Hair follicular keratinocyte (primary cell): ENCODE measurements around the gene ODF4. TPM values are rescaled to one million over a fixed set of nuclear protein-coding genes. Genes with fewer than 3 reads are reported as not detected.

Experiments used
- total RNA-seq: library from RNA; depleted of rRNA; stranded (reverse); fragments of >200 nt; gene quantifications from 2 replicates; pipeline ENCODE4 v1.2.3, GENCODE V29; 2015

ODF4 gene
- total RNA-seq = not detected in 2 replicates

GRCh38 chr17:8339540-8339939 is at the start of gene ODF4:
Gene ODF4, plus strand, starts transcription at chr17:8339840. Its CDS starts 212 bp downstream, at chr17:8340052.

GRCh38 chr17:8376271-8377067 is 36.8 kb downstream of the ODF4 start, which contains the start of gene KRABD2:
Gene KRABD2, minus strand, starts transcription at chr17:8376704.

GRCh38 chr17:8383143-8383822 is 43.6 kb downstream of the ODF4 start, which contains the start of gene RPL26:
Gene RPL26, minus strand, starts transcription at chr17:8383193. Its CDS starts 883 bp downstream, at chr17:8382310.

Other genes with a start within 250 kb of the ODF4 start
- gene ALOXE3, start 221.3 kb upstream of the ODF4 start, total RNA-seq = 1.0 and 8.8 TPM in 2 replicates
- gene HES7, start 215.7 kb upstream of the ODF4 start, total RNA-seq = 0.80 and 1.2 TPM in 2 replicates
- 33.2 and 39.7 TPM in 2 replicates for gene PER1, start 187.4 kb upstream of the ODF4 start, total RNA-seq
- 5.6 and 11.3 TPM in 2 replicates for gene VAMP2, start 176.9 kb upstream of the ODF4 start, total RNA-seq
- gene TMEM107, start 163.5 kb upstream of the ODF4 start, total RNA-seq = 39.0 and 47.1 TPM in 2 replicates
- 13.7 and 14.4 TPM in 2 replicates for gene BORCS6, start 149.7 kb upstream of the ODF4 start, total RNA-seq
- gene AURKB, start 129.3 kb upstream of the ODF4 start, total RNA-seq = 21.2 and 98.5 TPM in 2 replicates
- gene CTC1, start 91.8 kb upstream of the ODF4 start, total RNA-seq = 6.6 and 8.0 TPM in 2 replicates
- gene PFAS, start 90.6 kb upstream of the ODF4 start, total RNA-seq = 17.4 and 30.5 TPM in 2 replicates
- 25.0 and 37.2 TPM in 2 replicates for gene RANGRF, start 51.2 kb upstream of the ODF4 start, total RNA-seq
- gene SLC25A35, start 44.4 kb upstream of the ODF4 start, total RNA-seq = 0.08 and 1.3 TPM in 2 replicates
- gene ARHGEF15, start 29.6 kb upstream of the ODF4 start, total RNA-seq = not detected in 2 replicates
- 4,083 and 4,558 TPM in 2 replicates for gene RPL26, start 43.4 kb downstream of the ODF4 start, total RNA-seq
- 0.04 and 0.70 TPM in 2 replicates for gene RNF222, start 58.0 kb downstream of the ODF4 start, total RNA-seq
- gene NDEL1, start 96.0 kb downstream of the ODF4 start, total RNA-seq = 48.3 and 49.8 TPM in 2 replicates